GM18870 (cell line): ENCODE measurements around the gene RAB4B.
"Not testable (repeated sequence)": the region's sequence is repeated elsewhere in the genome, so short reads cannot be mapped to it uniquely, and the experiment has no call there.

Source experiments
- ATAC-seq: cut with Tn5 transposase; IDR thresholded peaks from one replicate; pipeline ENCODE4 v1.9.1; 2021; ENCODE audit warnings: moderate library complexity; ENCODE audit not compliant: unreplicated experiment

RAB4B gene

GRCh38 chr19:40801426-40802299 is 23.6 kb downstream of the RAB4B start:
- ATAC-seq = no peak

- ATAC-seq = no peak
Measured at GRCh38 chr19:40802300-40803169, 24.5 kb downstream of the RAB4B start.

GRCh38 chr19:40803170-40803856 is 25.3 kb downstream of the RAB4B start:
- no peak for ATAC-seq

- no peak for ATAC-seq
Measured at GRCh38 chr19:40803857-40804782, 26.1 kb downstream of the RAB4B start.

GRCh38 chr19:40804783-40805242 is 26.8 kb downstream of the RAB4B start:
- no peak for ATAC-seq

- no peak for ATAC-seq
Measured at GRCh38 chr19:40805258-40805868, 27.3 kb downstream of the RAB4B start.

GRCh38 chr19:40806423-40807146 is 28.5 kb downstream of the RAB4B start:
- no peak for ATAC-seq

- no peak for ATAC-seq
Measured at GRCh38 chr19:40807147-40808020, 29.3 kb downstream of the RAB4B start.

- no peak for ATAC-seq
Measured at GRCh38 chr19:40808021-40808325, 29.9 kb downstream of the RAB4B start.

GRCh38 chr19:40808497-40808896 is 30.4 kb downstream of the RAB4B start:
- ATAC-seq = no peak

- no peak for ATAC-seq
Measured at GRCh38 chr19:40809358-40810086, 31.5 kb downstream of the RAB4B start.

GRCh38 chr19:40810160-40810559 is 32.1 kb downstream of the RAB4B start:
- no peak for ATAC-seq

GRCh38 chr19:40810649-40811408 is 32.8 kb downstream of the RAB4B start:
- ATAC-seq = not testable (repeated sequence)

GRCh38 chr19:40811478-40812341 is 33.7 kb downstream of the RAB4B start:
- no peak for ATAC-seq

GRCh38 chr19:40812571-40812970 is 34.5 kb downstream of the RAB4B start:
- not testable (repeated sequence) for ATAC-seq

GRCh38 chr19:40813182-40813581 is 35.1 kb downstream of the RAB4B start:
- no peak for ATAC-seq
